Iris pigment epithelial cell (primary cell): ENCODE data around the gene FKBP15.

ENCODE experiments used
- DNase-seq: peaks from one replicate; pipeline ENCODE4 v3.0.0-alpha.2; 2011; ENCODE audit warnings: low read depth

The FKBP15 gene

DNA sequence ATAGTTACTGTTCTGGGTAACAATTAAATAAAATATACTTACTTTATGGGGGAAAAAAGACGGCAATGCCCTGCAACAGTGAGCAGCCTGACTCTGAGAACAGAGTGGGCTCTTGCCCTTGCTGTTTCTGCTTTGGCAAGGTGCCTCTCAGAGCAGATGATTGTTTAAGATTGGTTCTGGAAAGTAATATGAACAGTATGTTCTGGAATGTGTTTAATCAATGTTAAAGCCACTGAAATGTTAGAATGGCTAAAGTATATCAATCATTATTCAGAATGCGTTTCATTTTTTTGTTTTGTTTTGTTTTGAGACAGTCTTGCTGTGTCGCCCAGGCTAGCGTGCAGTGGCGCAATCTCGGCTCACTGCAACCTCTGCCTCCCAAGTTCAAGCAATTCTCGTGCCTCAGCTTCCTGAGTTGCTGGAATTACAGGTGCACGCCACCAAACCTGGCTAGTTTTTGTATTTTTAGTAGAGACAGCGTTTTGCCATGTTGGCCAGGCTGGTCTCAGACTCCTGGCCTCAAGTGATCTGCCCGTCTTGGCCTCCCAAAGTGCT, 14.7 kb upstream of the FKBP15 start:
- DNase-seq = peak; percentile 31

DNA sequence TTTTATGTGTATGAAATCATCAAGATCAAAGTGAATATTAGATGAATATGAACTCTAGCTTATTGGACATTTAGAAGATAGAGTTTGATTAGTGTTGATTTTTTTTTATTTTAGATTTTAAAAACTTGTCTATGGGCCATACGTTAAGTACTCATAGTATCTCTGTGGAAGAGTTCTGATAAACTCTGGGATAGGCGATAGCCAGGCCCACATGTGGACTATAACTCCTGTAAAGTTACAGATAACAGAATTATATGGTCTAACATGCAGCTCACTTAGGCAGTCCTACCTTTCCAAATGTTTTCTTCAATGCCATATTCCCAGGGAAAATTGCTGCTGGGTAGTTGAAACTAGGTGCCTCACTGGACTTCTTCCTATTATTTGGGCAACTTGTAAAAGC, 10.6 kb upstream of the FKBP15 start:
- no peak for DNase-seq

DNA sequence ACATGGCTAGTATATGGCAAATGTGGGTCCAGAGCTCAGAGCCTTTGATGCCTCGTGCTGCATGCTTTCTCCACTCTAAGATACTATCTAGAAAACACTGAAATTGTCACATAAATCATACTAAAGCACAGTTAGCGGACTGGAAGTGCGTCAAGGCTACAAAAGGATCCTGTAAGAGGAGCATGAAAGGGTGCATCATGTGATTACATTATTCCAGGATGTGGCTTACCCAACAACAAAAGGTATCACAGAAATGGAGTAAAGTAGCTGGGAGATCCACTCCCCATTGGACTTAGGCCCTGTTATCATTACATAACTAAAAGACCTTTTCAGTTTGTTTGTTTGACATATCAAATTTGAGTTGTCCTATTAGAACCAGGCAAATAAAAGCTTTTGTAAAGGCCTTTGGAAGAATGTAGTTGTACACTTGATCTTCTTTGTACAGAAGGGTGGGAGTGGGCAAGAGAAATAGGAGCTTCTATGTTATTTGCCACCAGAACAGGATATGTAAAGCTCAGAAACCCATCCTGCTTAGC, 7.1 kb upstream of the FKBP15 start:
- DNase-seq = no peak

DNA sequence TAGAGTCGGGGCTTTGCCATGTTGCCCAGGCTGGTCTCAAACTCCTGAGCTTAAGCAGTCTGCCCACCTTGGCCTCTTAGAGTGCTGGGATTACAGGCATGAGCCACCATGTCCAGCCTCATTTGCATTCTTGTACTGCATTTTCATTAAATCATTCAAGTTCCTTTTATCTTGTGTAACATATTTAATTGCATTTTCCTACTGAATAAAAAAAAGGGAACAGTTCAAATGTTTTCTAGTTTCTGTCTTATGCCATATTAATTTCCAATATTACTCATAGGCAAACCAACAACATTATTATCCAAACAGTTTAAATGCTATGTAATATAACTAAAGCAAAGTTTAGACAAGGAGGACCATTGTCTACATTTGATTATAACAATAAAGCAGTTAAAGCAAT, 6.4 kb upstream of the FKBP15 start:
- no peak for DNase-seq

DNA sequence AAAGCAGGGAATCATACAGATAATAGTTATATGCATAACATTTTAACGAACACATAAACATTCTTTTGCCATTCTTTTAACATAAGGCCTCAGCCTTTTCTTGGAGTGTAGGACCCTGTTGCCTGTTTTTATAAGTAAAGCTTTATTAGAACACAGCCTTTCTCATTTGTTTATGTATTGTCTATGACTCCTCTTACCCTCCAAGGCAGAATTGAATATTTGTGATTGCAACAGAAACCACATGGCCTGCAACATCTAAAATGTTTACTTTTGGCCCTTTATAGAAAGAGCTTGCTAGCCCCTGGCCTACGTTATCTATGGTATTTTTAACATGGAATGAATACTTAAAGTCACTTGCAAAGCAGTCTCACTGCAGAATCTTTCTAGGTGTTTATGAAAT, 2.9 kb upstream of the FKBP15 start:
- peak; percentile 93 for DNase-seq

DNA sequence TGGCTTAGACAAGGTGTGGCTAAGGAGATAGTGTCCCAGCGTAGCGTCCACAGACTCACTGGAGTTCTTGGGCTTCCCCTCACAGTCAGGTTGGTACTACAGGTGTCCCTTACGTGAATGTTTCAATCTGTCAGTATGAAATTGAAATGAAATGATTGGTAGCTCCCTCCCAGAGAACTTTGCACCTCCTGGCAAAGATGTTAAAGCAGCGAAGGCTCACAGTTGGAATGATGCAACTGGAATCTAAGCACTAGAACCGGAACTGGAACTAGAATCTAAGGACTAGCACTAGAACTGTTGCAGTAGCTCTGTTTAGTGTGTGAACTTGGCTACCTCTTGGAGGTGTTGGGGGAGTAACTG, 1.4 kb upstream of the FKBP15 start:
- peak; percentile 45 for DNase-seq

DNA sequence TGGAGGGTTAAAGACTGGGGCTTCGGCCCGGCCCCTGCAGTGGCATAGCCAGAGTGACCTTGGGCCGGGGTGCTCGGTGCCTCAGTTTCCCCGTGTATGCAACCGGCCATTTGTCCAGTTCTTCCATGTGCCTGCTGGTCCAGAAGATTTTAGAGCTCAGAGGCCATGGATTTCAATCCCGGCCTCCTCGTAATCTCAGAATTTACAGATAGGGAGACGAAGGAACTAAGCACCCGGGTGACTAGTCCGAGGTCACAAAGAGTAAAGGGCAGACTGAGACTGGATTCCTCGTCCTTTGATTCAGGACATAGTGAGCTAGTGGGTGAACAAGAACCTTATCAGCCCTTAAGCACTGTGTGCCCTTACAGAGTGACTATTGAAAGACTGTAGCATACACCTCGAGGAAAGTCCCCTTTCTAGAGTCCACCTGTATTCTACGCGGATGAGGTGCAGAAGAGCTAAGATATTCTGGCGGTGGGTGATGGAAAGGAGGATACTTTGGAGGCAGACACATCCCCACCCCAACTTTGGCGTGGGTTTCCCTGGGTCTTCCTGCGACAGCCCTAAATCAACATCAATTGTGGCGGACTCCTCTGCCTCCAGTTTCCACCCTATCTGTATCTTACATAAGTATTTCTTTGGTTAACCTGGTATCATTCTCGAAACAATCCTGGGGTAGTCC, 864 bp upstream of the FKBP15 start:
- DNase-seq = no peak

DNA sequence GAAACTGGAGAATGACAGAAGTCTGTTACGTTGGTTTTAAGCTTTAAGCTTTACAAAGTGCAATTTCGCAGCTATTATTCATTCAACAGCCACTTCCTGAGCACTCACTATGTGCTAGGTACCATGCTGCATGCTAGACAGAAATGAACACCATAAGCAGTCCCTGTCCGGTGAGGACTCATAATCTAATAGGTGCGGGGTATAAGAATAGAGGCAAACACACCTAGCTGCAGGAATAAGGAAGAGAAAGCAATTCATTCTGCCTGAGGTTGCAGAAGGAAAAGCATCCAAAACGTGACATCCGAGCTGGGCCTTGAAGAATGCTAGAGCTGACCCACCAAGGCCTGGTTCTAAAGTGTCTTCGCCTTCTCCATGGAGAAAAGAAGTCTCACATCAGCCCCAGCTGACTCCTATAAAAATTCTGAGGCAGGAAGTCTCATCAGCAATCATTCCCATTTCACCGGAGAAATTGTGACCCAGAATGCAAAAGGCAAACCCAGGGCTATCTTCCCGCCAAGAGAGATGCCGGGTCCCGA, 542 bp downstream of the FKBP15 start:
- DNase-seq = no peak

DNA sequence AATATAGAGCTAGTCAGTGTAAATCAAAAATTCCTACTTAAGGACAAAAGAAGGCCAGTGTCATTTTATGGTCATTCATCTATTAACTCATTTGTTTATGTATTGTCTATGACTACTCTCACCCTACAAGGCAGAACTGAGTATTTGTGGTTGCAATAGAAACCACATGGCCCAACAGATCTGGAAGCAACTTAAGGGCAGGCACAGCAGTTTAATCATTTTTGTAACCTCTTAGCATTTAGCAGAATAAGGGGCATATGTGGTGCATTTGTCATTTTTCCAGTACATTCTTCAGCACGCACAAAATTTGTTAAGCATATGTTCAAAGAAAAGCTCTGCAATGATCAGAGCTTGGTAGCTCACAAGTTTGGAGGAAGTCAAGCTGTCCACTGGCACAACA, 1.1 kb downstream of the FKBP15 start:
- DNase-seq = peak; percentile 86

DNA sequence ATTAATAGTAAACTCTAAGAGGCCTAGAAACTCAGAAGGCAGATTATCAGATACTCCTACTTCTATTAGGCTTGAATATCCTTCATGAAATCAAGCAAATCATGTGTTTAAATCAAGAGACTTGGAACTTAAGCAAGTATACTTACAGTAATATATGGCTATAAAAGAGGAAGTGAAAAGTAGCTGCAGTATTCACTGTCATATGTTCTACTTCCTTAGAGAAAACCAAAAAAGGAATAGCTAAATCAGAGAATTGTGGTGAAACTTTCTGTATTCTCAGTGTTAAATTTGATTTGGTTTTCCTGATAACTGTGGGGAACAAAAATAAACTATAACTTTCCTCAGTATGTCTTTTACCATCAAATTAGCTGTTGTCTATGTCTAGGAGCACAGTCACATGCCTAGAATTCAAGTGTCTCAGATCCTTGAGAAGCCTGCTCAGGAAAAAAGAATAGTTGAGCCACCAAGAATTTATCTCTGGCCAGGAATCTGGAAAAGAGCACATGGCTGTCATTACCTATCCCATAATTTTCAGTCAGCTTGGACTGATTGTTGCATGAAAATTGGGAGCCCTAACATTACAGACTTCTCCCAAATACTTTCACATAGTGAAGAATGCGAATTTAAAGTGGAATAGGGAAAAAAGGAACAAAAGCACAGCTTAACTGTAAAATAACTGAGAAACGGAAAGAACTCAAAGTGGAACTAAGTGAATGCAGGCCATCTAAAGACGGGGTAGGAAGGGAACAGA, 1.7 kb downstream of the FKBP15 start:
- no peak for DNase-seq

DNA sequence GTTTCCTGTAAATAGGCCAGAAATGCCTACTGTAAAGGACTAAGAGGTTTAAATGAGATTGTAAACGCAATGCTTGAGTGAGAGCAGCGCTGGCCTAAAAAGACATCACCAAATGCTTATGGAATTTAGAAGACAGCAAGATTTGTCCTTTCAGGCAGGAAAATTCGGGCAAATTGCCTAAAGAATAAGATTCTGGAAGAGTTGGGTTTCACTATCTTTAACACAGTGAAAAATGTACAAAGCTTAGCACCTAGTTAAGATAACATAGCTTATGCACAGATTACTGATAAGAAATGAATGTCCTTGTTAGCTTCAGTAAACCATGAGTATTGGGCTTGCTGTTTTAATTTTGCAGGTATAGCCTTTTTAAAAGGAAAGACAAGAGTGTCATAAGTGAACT, 4.7 kb downstream of the FKBP15 start:
- DNase-seq = no peak

DNA sequence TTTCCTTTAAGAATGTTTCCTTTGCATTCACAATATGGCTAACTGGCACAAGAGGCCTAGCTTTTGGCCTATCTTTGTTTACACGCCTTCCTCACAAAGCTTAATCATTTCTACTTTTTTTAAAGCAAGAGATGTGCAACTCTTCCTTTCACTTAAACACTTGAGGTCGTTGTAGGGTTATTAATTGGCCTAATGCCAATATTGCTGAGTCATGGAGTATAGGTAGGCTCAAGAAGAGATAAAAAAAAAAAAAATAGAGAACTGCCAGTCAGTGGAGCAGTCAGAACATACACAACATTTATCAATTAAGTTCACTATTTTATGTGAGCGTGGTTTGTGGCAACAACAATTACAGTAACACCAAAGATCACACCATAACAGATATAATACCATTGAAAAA, 5.9 kb downstream of the FKBP15 start:
- DNase-seq = peak; percentile 92

DNA sequence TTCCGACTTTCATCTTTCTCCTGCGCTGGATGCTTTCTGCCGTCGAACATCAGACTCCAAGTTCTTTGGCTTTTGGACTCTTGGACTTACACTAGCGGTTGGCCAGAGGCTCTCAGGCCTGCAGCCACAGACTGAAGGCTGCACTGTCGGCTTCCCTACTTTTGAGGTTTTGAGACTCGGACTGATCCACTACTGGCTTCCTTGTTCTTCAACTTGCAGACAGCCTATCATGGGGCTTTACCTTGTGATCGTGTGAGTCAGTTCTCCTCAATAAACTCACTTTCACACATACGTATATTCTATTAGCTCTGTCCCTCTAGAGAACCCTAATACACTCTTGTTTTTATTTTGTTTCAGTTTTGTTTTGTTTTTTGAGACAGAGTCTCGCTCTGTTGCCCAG, 10.3 kb downstream of the FKBP15 start:
- no peak for DNase-seq

DNA sequence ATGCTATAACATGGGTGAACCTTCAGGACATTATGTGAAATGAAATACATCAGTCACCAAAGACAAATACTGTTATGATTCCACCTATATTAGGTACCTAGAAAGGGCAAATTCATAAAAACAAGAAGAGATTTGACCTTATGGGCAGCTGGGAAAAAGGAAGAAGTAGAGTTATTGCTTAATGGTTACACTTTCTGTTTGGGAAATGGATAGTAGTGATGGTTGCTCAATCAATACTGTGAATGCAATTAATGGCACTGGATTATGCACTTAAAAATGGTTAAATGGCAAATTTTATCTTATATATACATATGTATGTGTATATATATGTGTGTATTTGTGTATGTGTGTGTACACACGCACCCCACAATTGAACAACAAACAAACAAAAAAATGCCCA, 15.2 kb downstream of the FKBP15 start:
- no peak for DNase-seq

DNA sequence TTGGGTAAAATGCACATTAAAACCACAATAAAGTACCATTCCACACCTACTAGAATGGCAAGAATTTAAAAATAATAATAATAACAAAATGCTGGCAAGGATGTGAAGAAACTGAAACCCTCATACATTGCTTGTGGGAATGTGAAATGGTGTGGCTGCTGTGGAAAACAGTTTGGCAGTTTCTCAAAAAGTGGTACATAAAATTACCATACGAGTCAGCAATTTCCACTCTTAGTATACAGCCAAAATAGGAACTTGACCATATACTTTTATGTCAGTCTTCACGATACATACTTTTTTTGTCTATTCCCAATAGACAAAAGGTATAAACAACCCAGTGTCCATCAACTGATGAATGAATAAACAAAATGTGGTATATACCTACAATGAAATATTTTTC, 15.6 kb downstream of the FKBP15 start:
- DNase-seq = no peak

DNA sequence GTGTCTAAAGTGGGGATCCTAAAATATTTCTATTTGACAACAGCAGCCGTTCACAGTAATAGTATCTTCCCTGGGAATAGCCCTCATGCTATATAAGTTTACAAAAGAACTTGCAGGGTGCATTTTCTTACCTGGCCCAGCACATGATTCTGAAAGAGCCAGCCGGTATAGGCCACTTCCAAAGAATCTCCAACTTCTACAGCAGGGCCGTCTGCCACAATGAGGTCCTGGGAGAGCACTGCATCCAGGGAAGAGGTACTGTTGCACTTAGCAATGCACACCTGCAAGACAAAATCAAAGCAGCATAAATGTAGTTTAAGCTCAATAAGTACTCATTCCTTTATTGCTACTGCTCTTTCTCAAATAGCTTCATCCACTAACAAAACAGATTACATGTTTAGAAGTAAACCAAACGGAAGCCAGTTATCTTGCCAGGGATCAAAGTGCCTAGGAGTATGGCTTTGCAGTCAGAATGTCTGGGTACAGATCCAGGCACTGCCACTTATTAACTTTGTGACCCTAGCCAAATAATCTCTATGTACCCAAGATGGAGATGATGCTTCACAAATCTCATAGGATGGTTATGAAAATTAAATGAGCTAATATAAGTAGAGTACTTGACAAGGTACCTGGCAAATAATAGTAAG, 21.3 kb downstream of the FKBP15 start:
- no peak for DNase-seq

DNA sequence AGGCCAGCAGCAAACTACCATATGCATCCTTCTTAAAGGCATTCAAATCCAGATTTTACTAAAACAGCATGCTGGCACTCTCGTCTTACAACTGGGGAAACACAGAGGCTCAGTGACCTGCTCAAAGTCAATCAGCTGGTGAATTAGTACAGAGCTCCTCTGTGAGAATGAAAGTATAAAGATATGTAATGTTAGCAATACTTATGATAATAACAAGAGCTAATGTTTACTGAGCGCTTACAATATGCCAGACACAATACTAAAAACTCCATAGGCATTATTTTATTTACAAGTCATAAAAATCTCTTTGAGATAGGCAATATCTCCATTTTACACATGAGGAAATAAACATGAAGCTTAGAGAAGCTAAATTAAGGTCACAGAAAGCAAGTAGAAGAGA, 28.6 kb downstream of the FKBP15 start:
- no peak for DNase-seq

DNA sequence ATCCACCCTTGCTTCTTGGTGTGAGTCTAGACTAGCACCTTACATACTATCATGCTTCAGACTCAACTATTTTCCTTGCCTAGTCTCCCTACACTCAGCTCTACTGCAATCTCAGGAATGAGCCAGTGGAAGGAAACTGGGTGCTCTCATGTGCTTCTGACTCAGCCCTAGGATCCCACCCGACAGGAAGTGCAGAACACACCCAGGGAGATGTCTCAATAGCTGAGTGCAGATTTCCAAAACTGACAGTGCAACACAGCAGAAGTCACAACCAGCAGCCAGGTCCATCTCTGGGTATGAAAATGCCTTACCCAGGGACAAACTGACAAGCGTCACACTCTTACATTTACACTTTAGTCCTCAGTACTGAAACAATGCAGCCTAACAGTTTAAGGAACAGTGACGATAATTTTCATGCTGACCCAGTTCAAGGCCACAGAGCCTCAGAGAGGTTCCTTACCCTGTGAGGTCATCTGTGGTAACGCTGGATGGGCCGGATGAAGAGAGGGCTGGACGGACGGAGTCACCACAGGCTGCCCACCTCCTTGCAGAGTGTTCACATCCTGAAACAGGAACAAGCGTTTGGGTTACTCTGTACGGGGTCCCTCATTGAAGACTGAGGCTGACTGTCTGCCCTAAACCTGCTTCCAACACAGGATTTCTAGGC, 33.0 kb downstream of the FKBP15 start:
- DNase-seq = peak; percentile 99

DNA sequence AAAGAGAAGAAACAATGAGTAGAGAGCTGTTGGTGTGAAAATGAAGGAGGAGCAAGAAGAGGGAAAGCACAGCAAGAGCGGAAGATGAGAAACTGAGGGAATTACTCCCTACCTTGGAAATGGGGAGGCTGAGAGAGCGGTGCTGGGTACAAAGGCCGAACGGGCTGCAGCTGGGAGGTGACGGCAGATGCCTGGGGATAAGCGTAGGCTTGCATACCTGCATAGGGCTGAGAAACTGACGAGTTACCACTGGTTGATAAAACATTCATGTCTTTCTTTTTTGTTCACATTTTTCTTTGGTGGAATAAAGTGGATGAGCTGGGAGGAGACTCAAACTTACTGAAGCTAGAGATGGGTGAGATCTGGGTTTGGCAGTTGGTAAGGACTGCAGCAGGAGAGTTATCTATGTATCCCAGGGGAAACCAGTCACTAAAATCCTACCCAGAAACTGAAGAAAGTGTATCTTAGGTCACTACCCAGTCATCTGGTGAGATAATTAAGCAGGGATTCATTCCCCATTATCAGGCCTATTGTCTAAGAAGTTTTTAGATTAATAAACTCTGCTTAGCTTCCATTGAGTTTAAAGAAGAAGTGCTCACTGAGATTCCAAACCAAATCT, 34.8 kb downstream of the FKBP15 start:
- DNase-seq = no peak

DNA sequence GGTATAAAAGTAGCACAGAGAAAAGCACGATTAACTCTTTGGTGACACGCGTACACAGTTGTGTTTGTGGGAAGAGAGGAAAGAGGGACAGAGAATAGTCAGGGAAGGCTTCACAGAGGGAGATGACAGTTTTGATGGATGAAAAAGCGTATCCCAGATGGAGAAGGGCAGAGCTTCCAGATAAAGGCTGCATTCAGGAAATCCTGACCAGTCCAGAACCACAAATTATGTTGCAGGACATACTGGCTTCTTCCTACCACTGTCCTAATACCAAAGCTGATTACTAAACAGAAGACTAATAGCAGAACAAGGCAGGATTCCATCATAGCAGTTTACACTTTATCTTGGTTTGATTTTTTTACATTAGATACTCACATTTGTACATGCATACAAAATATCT, 35.8 kb downstream of the FKBP15 start:
- DNase-seq = no peak

DNA sequence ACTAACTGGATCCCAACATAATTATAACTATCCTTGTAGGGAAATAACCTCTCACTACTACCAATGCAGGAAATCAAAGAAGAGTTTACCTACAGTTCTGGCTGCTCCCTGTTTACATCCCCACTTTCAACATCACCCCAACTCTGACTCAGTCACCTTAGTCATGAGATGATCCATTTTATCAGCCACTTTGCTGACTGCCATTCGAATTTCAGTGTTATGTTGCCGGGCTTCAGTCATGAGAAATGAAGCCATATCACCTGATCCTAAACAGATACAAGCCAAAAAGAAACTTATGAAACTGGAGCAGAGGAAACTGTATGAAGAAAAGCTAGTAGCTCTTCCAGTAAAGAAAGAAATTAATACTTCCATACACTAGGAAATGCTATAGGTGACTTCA, 36.5 kb downstream of the FKBP15 start:
- peak; percentile 78 for DNase-seq
